Measurements from ENCODE around the gene ZNF547.

Gene ZNF547

DNA sequence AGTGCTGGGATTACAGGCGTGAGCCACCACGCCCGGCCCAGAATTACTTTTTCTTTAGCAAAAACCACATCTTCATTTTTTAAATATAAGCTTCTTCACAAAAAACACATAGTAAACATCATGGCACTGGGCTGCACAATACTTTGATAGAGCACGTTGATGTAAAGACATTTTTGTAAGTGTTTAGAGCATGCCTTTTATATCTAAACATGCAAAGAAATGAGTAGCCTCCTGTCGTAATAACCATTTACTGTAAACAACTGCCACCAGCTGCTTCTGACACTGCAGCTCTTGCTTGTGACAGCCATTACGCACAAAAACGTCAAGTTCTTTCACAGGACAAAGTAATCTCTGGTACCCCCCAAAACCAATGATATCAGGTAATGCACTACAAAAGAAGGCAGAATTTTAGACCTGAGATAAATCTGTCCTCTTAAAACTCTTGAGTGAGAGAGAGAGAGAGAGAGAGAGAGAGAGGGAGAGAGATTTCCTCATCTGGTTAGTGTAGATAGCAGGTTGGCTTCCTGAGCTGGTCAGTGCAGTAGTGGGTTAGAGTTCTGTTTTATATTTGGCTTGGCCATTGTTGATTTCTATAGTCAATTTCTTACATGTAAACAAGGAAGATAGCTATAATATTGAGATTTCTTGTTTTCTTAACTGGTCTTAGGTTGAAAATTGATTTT is 19.6 kb downstream of the ZNF547 start:
- ChIA-PET CTCF (interaction anchor here (0.6 kb wide), 1 partner anchor 511 kb away, joined by 4 read pairs; no protein-coding TSS in a partner anchor), POLR2A (no interaction called here)
- TF ChIP-seq CTBP1 (IDR thresholded peaks at IDR 0.05; ENCODE audit: borderline replicate concordance): no peak
- TF ChIP-seq SP1 (IDR thresholded peaks at IDR 0.05): no peak
- TF ChIP-seq HDGF (IDR thresholded peaks at IDR 0.05; ENCODE audit: borderline replicate concordance): no peak
- no peak for TF ChIP-seq TARDBP (IDR thresholded peaks at IDR 0.05)
- no peak for TF ChIP-seq L3MBTL2 (conservative IDR thresholded peaks at IDR 0.05)
- no peak for TF ChIP-seq NFRKB (IDR thresholded peaks at IDR 0.05)
- TF ChIP-seq SUZ12 (IDR thresholded peaks at IDR 0.05): no peak
- TF ChIP-seq ZNF384 (IDR thresholded peaks at IDR 0.05): no peak
- TF ChIP-seq BHLHE40 (IDR thresholded peaks at IDR 0.05; ENCODE audit: borderline replicate concordance): no peak
- TF ChIP-seq FOXM1 (IDR thresholded peaks at IDR 0.05; ENCODE audit: borderline replicate concordance): no peak
- TF ChIP-seq ELF4 (IDR thresholded peaks at IDR 0.05): no peak
- TF ChIP-seq PKNOX1 (IDR thresholded peaks at IDR 0.05): no peak
- TF ChIP-seq LEF1 (IDR thresholded peaks at IDR 0.05; ENCODE audit: borderline replicate concordance): no peak
- no peak for TF ChIP-seq FOXA1 (IDR thresholded peaks at IDR 0.05)
- TF ChIP-seq FOXK2 (IDR thresholded peaks at IDR 0.05): no peak
- TF ChIP-seq ARNT (IDR thresholded peaks at IDR 0.05): no peak
- no peak for DNase-seq (ENCODE audit: extremely low spot score)

GRCh38 chr19:57389194-57389729 is 25.9 kb downstream of the ZNF547 start:
- DNase-seq (ENCODE audit: extremely low spot score): no peak
- ChIA-PET POLR2A (interaction anchor here (0.8 to 1.2 kb wide), 3 partner anchors 26 to 46 kb away, joined by 4 to 7 read pairs (median 5); partner anchors contain the start of genes TRAPPC2B, ZNF304, ZNF547 and ZNF749), CTCF (no interaction called here)
- no peak for TF ChIP-seq ZNF384 (IDR thresholded peaks at IDR 0.05)
- TF ChIP-seq HDGF (IDR thresholded peaks at IDR 0.05; ENCODE audit: borderline replicate concordance): no peak

GRCh38 chr19:57389730-57390598 is 26.6 kb downstream of the ZNF547 start, which contains the start of gene ZNF548:
Gene ZNF548, plus strand, starts transcription at chr19:57389854. Its CDS starts 246 bp downstream, at chr19:57390100.
- ChIA-PET POLR2A (interaction anchor here (0.8 to 1.2 kb wide), 3 partner anchors 27 to 45 kb away, joined by 4 to 7 read pairs (median 5); partner anchors contain the start of genes TRAPPC2B, ZNF304, ZNF547 and ZNF749), CTCF (no interaction called here)
- peak; percentile 37; the same call in 1 of the 2 replicates for TF ChIP-seq L3MBTL2 (conservative IDR thresholded peaks at IDR 0.05)
- TF ChIP-seq NFRKB (IDR thresholded peaks at IDR 0.05): no peak
- peak; percentile 11; the same call in 1 of the 2 replicates for TF ChIP-seq PKNOX1 (IDR thresholded peaks at IDR 0.05)
- no peak for TF ChIP-seq FOXA1 (IDR thresholded peaks at IDR 0.05)
- DNase-seq (ENCODE audit: extremely low spot score): peak; percentile 93

- ChIA-PET CTCF (no interaction called here), POLR2A (no interaction called here)
- TF ChIP-seq FOXM1 (IDR thresholded peaks at IDR 0.05; ENCODE audit: borderline replicate concordance): no peak
- no peak for TF ChIP-seq TARDBP (IDR thresholded peaks at IDR 0.05)
- no peak for TF ChIP-seq ELF4 (IDR thresholded peaks at IDR 0.05)
- TF ChIP-seq FOXA1 (IDR thresholded peaks at IDR 0.05): no peak
- no peak for TF ChIP-seq FOXK2 (IDR thresholded peaks at IDR 0.05)
- TF ChIP-seq CTBP1 (IDR thresholded peaks at IDR 0.05; ENCODE audit: borderline replicate concordance): no peak
- TF ChIP-seq SP1 (IDR thresholded peaks at IDR 0.05): no peak
- TF ChIP-seq BHLHE40 (IDR thresholded peaks at IDR 0.05; ENCODE audit: borderline replicate concordance): no peak
- TF ChIP-seq ZNF384 (IDR thresholded peaks at IDR 0.05): no peak
- no peak for TF ChIP-seq HDGF (IDR thresholded peaks at IDR 0.05; ENCODE audit: borderline replicate concordance)
- no peak for TF ChIP-seq LEF1 (IDR thresholded peaks at IDR 0.05; ENCODE audit: borderline replicate concordance)
- TF ChIP-seq ARNT (IDR thresholded peaks at IDR 0.05): no peak
- no peak for TF ChIP-seq PKNOX1 (IDR thresholded peaks at IDR 0.05)
- TF ChIP-seq L3MBTL2 (conservative IDR thresholded peaks at IDR 0.05): no peak
- TF ChIP-seq SUZ12 (IDR thresholded peaks at IDR 0.05): no peak
- no peak for TF ChIP-seq NFRKB (IDR thresholded peaks at IDR 0.05)
- DNase-seq (ENCODE audit: extremely low spot score): no peak
These were observed 32.4 kb downstream of the ZNF547 start for GRCh38 chr19:57395710-57396109.

DNA sequence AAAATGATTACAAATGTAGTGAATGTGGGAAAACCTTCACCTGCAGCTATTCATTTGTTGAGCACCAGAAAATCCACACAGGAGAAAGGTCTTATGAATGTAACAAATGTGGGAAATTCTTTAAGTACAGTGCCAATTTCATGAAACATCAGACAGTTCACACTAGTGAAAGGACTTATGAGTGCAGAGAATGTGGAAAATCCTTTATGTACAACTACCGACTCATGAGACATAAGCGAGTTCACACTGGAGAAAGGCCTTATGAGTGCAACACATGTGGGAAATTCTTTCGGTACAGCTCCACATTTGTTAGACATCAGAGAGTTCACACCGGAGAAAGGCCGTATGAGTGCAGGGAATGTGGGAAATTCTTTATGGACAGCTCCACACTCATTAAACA is 35.5 kb downstream of the ZNF547 start:
- CTCF ChIA-PET: no interaction called here
- DNase-seq (ENCODE audit: extremely low spot score): no peak
- TF ChIP-seq HDGF (IDR thresholded peaks at IDR 0.05; ENCODE audit: borderline replicate concordance): no peak
- TF ChIP-seq ELF4 (IDR thresholded peaks at IDR 0.05): no peak
- TF ChIP-seq ZNF384 (IDR thresholded peaks at IDR 0.05): no peak
- TF ChIP-seq FOXK2 (IDR thresholded peaks at IDR 0.05): no peak
- no peak for TF ChIP-seq SP1 (IDR thresholded peaks at IDR 0.05)
- no peak for TF ChIP-seq CTBP1 (IDR thresholded peaks at IDR 0.05; ENCODE audit: borderline replicate concordance)
- no peak for TF ChIP-seq L3MBTL2 (conservative IDR thresholded peaks at IDR 0.05)
- TF ChIP-seq LEF1 (IDR thresholded peaks at IDR 0.05; ENCODE audit: borderline replicate concordance): no peak
- no peak for TF ChIP-seq FOXA1 (IDR thresholded peaks at IDR 0.05)
- no peak for TF ChIP-seq FOXM1 (IDR thresholded peaks at IDR 0.05; ENCODE audit: borderline replicate concordance)
- no peak for TF ChIP-seq PKNOX1 (IDR thresholded peaks at IDR 0.05)
- no peak for TF ChIP-seq NFRKB (IDR thresholded peaks at IDR 0.05)
- no peak for TF ChIP-seq TARDBP (IDR thresholded peaks at IDR 0.05)
- POLR2A ChIA-PET: no interaction called here

Measured in HEK293T (cell line).